ENCODE results near the gene ZNF90. TPM values are rescaled to one million over a fixed set of nuclear protein-coding genes. Genes with fewer than 3 reads are reported as not detected.

The ZNF90 gene
- total and polyA plus RNA-seq, 12 donors = 0.26 to 3.8 (median 1.3) TPM

GRCh38 chr19:20070691-20071090, 7.1 kb upstream of the ZNF90 start:
- no peak overlapping the region for H3K27ac ChIP-seq
- intact Hi-C loops (cut with DNase I) = no loop called here
- no peak for TF ChIP-seq POLR2A (IDR thresholded peaks at IDR 0.05)
- no peak for TF ChIP-seq CTCF (IDR thresholded peaks at IDR 0.05)
- H3K4me1 ChIP-seq (replicated peaks in 1 of 2) = no peaks in the 10 kb centered on the region
- WGBS, 4 donors = 50 to 72% (median 63%) methylated on average over 2 of the region's 2 CpGs
- H3K9me3 ChIP-seq (replicated peaks in 1 of 3) = no peaks in the 10 kb centered on the region
- DNase-seq = no peak
- no peaks in the 10 kb centered on the region for H3K27me3 ChIP-seq
- H3K36me3 ChIP-seq (replicated peaks in 1 of 2) = no peaks in the 10 kb centered on the region
- no peak overlapping the region for H3K4me3 ChIP-seq

GRCh38 chr19:20072936-20073335, 4.9 kb upstream of the ZNF90 start:
- no peak overlapping the region for H3K27ac ChIP-seq
- no peaks in the 10 kb centered on the region for H3K27me3 ChIP-seq
- no peaks in the 10 kb centered on the region for H3K9me3 ChIP-seq (replicated peaks in 1 of 3)
- no peak for DNase-seq
- no peaks in the 10 kb centered on the region for H3K36me3 ChIP-seq (replicated peaks in 1 of 2)
- no peaks in the 10 kb centered on the region for H3K4me1 ChIP-seq (replicated peaks in 1 of 2)
- 88 to 93% (median 91%) methylated on average over 5 of the region's 5 CpGs for WGBS, 4 donors
- no peak for TF ChIP-seq POLR2A (IDR thresholded peaks at IDR 0.05)
- no peak for TF ChIP-seq CTCF (IDR thresholded peaks at IDR 0.05)
- no peak overlapping the region for H3K4me3 ChIP-seq
- intact Hi-C loops (cut with DNase I) = no loop called here

GRCh38 chr19:20078581-20079031, 806 bp downstream of the ZNF90 start:
- Histone ChIP-seq H3K9me3 (replicated peaks in 1 of 3) (no peaks in the 10 kb centered on the region), H3K36me3 (replicated peaks in 1 of 2) (no peaks in the 10 kb centered on the region), H3K4me3 (peak overlapping the region in 3 of 4 donors; percentile 11 to 53 (median 49)), H3K4me1 (replicated peaks in 1 of 2) (no peaks in the 10 kb centered on the region), H3K27me3 (no peaks in the 10 kb centered on the region), H3K27ac (peak overlapping the region in 2 of 5 donors; percentile 4 to 69)
- 0 to 4% (median 2%) methylated on average over 9 to 19 of the region's 19 CpGs for WGBS, 4 donors
- peak in 6 of 7 donors; percentile 7 to 66 (median 24) for DNase-seq
- intact Hi-C loops (cut with DNase I) = no loop called here
- TF ChIP-seq POLR2A (IDR thresholded peaks at IDR 0.05) = no peak
- no peak for TF ChIP-seq CTCF (IDR thresholded peaks at IDR 0.05)

- H3K9me3 ChIP-seq (replicated peaks in 1 of 3) = no peaks in the 10 kb centered on the region
- no peak for TF ChIP-seq CTCF (IDR thresholded peaks at IDR 0.05)
- TF ChIP-seq POLR2A (IDR thresholded peaks at IDR 0.05) = no peak
- H3K4me3 ChIP-seq = no peak overlapping the region
- H3K4me1 ChIP-seq (replicated peaks in 1 of 2) = no peaks in the 10 kb centered on the region
- H3K36me3 ChIP-seq (replicated peaks in 1 of 2) = no peaks in the 10 kb centered on the region
- WGBS, 4 donors = 53 to 72% (median 62%) methylated on average over 8 of the region's 8 CpGs
- intact Hi-C loops (cut with DNase I) = no loop called here
- H3K27me3 ChIP-seq = no peaks in the 10 kb centered on the region
- H3K27ac ChIP-seq = no peak overlapping the region
- DNase-seq = no peak
These were observed 1.7 kb downstream of the ZNF90 start for GRCh38 chr19:20079476-20079875.

Measured in adrenal gland (tissue), 12 donors.